Mammary epithelial cell (primary cell): ENCODE data around the gene TELO2.

Experiments
- EZH2 ChIP-seq: IDR thresholded peaks from 2 replicates; pipeline ENCODE4 v1.6.1; 2012; ENCODE audit warnings: low read length, inconsistent platforms, borderline replicate concordance
- TF ChIP-seq, protein P1 (sequence below), 2 donors: IDR thresholded peaks in 1 of 2; conservative IDR thresholded peaks in 1 of 2; 2 replicates each; pipeline ENCODE4 v1.5.1; 2011 to 2012; ENCODE audit warnings: inconsistent platforms in 2 of 2, low read length in 2 of 2, mild to moderate bottlenecking in 2 of 2, control low read depth in 1 of 2, low read depth in 1 of 2; ENCODE audit not compliant: insufficient read depth in 1 of 2; ENCODE audit errors: extremely low read depth in 1 of 2

DNA sequence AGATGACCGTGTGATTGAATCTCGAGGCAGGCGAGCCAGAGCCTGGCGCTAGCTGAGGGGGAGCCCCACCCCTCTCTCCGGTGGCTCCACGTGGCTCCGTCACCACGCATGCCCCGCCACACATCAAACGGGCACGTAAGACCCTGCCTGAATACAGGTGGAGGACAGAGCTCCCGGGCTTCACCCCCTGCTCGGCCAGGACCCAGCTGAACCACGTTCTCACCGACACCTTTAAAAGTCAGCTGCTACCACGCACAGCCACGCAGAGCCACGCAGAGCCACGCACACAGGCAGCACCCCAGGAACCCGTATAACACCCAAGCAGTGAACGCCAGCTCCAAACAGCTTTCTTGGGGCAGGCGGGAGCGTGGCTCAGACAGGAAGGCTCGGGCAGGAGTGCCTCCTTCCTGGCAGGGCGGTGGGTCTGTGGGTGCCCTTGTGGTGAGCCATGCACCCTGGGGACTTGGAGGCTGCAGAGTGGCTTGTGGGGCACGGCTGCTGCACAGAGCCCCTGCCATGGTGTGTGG lies 44.7 kb downstream of the TELO2 start:
- TF ChIP-seq, protein P1, sequence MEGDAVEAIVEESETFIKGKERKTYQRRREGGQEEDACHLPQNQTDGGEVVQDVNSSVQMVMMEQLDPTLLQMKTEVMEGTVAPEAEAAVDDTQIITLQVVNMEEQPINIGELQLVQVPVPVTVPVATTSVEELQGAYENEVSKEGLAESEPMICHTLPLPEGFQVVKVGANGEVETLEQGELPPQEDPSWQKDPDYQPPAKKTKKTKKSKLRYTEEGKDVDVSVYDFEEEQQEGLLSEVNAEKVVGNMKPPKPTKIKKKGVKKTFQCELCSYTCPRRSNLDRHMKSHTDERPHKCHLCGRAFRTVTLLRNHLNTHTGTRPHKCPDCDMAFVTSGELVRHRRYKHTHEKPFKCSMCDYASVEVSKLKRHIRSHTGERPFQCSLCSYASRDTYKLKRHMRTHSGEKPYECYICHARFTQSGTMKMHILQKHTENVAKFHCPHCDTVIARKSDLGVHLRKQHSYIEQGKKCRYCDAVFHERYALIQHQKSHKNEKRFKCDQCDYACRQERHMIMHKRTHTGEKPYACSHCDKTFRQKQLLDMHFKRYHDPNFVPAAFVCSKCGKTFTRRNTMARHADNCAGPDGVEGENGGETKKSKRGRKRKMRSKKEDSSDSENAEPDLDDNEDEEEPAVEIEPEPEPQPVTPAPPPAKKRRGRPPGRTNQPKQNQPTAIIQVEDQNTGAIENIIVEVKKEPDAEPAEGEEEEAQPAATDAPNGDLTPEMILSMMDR (conservative IDR thresholded peaks at IDR 0.05 in 1 of 2, IDR thresholded peaks at IDR 0.05 in 1 of 2; ENCODE audit: extremely low read depth in 1 of 2, insufficient read depth in 1 of 2, low read depth in 1 of 2, low read length in 2 of 2) = no peak
- TF ChIP-seq EZH2 = no peak
